Brain microvascular endothelial cell (primary cell): Measurements from ENCODE around the gene SRPK3.

Experiments used
- DNase-seq: peaks from one replicate; pipeline ENCODE4 v3.0.0-alpha.2; 2020
- H3K27ac ChIP-seq: fragments of 250-450 bp; sonication (Bioruptor Pico); 2 replicates; pipeline ENCODE4 v1.5.1; 2020; ENCODE audit warnings: mild to moderate bottlenecking, moderate library complexity
- H3K27me3 ChIP-seq: fragments of 250-450 bp; sonication (Bioruptor Pico); replicated peaks from 2 replicates; pipeline ENCODE4 v1.5.1; 2020; ENCODE audit warnings: mild to moderate bottlenecking
- H3K36me3 ChIP-seq: fragments of 250-450 bp; sonication (Bioruptor Pico); replicated peaks from 2 replicates; pipeline ENCODE4 v1.5.1; 2020; ENCODE audit warnings: mild to moderate bottlenecking
- H3K4me3 ChIP-seq: 2 replicates; pipeline ENCODE4 v1.5.1; 2011; ENCODE audit warnings: low read depth, mild to moderate bottlenecking, control low read depth, low read length, moderate library complexity
- in situ Hi-C: cut with HindIII; loops from 2 replicates; pipeline ENCODE4 v1.10.0; 2017; ENCODE audit warnings: low sequenced_read_pairs, low pct_ligation_motif_present
- TF ChIP-seq, protein P1 (sequence below): IDR thresholded peaks from 2 replicates; pipeline ENCODE4 v1.5.1; 2011; ENCODE audit warnings: low read depth, mild to moderate bottlenecking, moderate library complexity, low read length, control low read depth, inconsistent platforms; ENCODE audit errors: missing control alignments

SRPK3 gene

DNA sequence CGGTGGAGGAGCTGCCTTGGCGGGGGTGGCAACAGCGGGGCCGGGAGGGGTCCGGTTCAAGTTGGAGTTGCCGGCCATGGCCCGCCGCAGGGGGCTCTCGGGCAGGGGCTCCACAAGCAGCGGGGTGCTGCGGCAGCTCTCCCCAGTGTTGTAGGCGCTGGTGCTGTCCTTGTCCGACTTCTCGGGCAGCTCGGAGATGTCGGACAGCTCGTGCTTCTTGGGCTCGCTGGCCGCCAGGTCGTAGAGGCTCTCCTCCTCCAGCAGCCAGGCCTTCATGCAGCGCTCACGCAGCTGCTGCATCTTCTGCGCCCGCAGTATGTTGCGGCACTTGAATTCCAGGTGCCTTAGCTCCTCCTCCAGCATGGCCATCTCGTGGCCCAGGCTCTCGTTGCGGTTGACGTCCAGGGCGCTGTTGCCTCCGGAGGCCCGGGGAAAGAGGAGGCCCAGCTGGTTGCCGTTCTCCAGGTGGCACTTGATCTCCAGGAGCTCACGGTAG, 23.3 kb downstream of the SRPK3 start:
- TF ChIP-seq, protein P1, sequence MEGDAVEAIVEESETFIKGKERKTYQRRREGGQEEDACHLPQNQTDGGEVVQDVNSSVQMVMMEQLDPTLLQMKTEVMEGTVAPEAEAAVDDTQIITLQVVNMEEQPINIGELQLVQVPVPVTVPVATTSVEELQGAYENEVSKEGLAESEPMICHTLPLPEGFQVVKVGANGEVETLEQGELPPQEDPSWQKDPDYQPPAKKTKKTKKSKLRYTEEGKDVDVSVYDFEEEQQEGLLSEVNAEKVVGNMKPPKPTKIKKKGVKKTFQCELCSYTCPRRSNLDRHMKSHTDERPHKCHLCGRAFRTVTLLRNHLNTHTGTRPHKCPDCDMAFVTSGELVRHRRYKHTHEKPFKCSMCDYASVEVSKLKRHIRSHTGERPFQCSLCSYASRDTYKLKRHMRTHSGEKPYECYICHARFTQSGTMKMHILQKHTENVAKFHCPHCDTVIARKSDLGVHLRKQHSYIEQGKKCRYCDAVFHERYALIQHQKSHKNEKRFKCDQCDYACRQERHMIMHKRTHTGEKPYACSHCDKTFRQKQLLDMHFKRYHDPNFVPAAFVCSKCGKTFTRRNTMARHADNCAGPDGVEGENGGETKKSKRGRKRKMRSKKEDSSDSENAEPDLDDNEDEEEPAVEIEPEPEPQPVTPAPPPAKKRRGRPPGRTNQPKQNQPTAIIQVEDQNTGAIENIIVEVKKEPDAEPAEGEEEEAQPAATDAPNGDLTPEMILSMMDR: no peak
- no peaks in the 10 kb centered on the region for H3K27me3 ChIP-seq
- H3K27ac ChIP-seq: no peak overlapping the region
- DNase-seq: no peak
- no peak overlapping the region for H3K4me3 ChIP-seq
- no peaks in the 10 kb centered on the region for H3K36me3 ChIP-seq
- in situ Hi-C loops: no loop called here

DNA sequence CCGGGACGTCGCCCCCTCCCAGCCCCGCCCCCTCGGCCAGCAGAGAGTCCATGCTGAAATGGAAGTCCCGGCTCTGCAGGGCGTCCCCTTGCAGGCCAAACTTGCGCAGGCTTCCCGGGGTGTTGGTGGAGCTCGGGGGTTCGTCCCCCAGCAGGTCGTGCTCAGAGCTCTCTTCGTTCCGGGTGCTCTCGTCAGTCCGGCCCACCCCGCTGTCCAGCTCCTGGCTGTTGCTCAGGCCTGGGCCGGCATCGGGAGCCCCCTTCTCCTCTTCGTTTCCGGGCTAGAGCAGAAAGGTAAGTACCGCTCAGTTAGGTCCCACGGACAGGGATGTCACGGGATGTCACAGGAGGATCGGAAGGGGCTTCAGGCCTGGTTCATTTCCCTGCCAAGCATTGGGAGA, 23.8 kb downstream of the SRPK3 start:
- TF ChIP-seq, protein P1: no peak

DNA sequence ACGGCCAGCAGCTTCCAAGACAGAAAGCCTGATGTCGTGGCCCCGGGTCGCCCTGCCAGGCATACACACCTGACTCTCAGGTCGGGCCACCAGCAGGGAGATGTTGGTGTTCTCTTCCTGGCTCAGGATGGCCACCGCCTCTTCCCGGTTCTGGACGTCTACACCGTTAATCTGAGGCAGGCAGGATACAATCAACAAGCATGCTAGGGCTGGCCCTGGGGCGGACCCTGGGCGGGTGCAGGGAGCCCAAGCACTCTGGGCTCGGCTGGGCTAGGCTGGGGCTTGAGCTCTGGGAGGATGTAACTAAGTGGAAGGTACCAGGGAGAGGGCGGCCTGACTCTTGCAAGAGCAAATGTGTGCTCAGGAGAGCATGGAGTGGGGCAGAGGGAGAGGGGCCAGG, 24.6 kb downstream of the SRPK3 start:
- no peak overlapping the region for H3K4me3 ChIP-seq
- no peaks in the 10 kb centered on the region for H3K36me3 ChIP-seq
- no peaks in the 10 kb centered on the region for H3K27me3 ChIP-seq
- in situ Hi-C loops: no loop called here
- H3K27ac ChIP-seq: no peak overlapping the region
- TF ChIP-seq, protein P1: no peak
- no peak for DNase-seq

More for the DNA sequence above, 23.8 kb downstream of the SRPK3 start:
- H3K4me3 ChIP-seq: no peak overlapping the region
- no peaks in the 10 kb centered on the region for H3K27me3 ChIP-seq
- no peak overlapping the region for H3K27ac ChIP-seq
- in situ Hi-C loops: no loop called here
- H3K36me3 ChIP-seq: no peaks in the 10 kb centered on the region
- DNase-seq: no peak

DNA sequence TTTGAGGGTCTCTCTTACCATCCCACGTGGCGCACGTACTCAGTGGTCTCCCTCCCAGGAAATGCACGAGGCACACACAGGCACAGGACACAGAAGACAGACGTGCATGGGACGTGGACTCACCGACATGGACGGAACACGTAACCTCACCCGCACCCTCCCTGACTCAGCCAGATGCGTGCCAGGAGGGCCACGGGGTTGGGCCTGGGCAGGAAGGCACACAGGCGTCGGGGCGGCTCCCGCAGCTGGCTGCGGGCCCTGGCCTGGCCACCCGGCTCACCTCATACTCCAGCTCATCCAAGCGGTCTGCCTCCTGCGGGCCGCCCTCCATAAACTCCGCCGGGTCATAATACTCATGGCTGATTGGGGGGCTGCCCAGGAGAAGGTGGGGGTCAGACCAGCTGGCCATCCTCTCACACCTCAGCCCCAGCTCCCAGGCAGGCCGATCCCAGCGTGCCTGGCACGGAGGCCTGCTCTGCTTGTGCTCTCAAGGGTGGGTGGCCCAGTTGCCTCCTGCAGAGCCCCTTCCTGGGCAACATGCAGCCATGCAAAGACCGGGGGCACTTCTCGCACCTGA, 26.2 kb downstream of the SRPK3 start:
- in situ Hi-C loops: no loop called here
- Histone ChIP-seq H3K27ac (no peak overlapping the region), H3K27me3 (no peaks in the 10 kb centered on the region), H3K36me3 (no peaks in the 10 kb centered on the region), H3K4me3 (no peak overlapping the region)
- DNase-seq: no peak
- TF ChIP-seq, protein P1: no peak

DNA sequence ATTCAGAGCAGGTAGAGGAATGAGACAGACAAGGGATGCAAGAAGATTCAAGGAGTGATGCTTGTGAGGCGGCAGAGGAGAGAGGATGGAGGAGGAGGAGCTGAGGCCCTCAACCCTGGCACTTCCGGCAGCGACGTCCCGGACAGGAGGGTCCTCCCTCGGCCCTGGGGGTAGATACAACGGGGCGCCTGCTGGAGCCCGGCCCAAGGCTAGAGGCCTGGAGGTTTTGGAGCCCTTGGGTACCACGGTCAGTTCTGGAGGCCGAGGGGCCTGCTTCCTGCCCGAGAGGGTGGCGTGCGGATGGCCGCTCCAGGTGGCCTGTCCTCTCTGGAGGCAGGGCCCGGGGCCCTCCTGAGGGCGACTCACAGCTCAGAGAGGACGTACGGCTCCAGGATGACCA, 27.1 kb downstream of the SRPK3 start:
- no peak for DNase-seq
- H3K27me3 ChIP-seq: no peaks in the 10 kb centered on the region
- no peak overlapping the region for H3K4me3 ChIP-seq
- H3K27ac ChIP-seq: no peak overlapping the region
- in situ Hi-C loops: no loop called here
- TF ChIP-seq, protein P1: no peak
- H3K36me3 ChIP-seq: no peaks in the 10 kb centered on the region

DNA sequence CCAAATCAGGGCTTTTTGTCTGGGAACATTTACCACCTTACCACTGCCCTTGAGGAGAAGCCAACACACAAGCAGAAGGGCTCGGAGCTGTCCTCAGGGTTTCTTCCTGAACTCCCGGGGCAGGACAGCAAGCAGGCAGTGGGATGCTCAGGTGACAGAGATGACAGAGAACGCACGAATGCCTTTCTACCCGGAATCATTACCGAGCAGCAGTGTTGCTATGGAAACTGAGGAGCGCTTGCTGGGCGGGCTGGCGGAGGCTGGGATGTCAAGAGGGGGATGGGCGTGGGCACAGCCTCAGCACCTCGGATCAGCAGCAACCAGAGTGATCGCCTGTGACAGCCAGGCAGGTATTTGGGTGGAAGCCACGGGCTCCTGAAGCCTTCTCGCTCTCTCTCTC, 31.4 kb downstream of the SRPK3 start:
- H3K36me3 ChIP-seq: no peaks in the 10 kb centered on the region
- in situ Hi-C loops: no loop called here
- TF ChIP-seq, protein P1: no peak
- no peak overlapping the region for H3K27ac ChIP-seq
- DNase-seq: no peak
- no peak overlapping the region for H3K4me3 ChIP-seq
- no peaks in the 10 kb centered on the region for H3K27me3 ChIP-seq
